Ascending aorta (tissue), 2 donors: ENCODE results near the gene KDM2A. TPM values are rescaled to one million over a fixed set of nuclear protein-coding genes. Genes with fewer than 3 reads are reported as not detected.

Experiments used
- DNase-seq, 2 donors: peaks; one replicate each; pipeline ENCODE4 v3.0.0-alpha.2; 2019; ENCODE audit warnings: low spot score in 2 of 2
- H3K27ac ChIP-seq, 2 donors: fragments of 200-600 bp; sonication (generic); one replicate each; pipeline ENCODE4 v1.5.1; 2016 to 2017; ENCODE audit warnings: mild to moderate bottlenecking in 1 of 2
- H3K27me3 ChIP-seq: fragments of 200-600 bp; sonication (generic); one replicate; pipeline ENCODE4 v1.5.1; 2017
- H3K36me3 ChIP-seq, 2 donors: fragments of 200-600 bp; sonication (generic); one replicate each; pipeline ENCODE4 v1.5.1; 2016
- H3K4me1 ChIP-seq, 2 donors: fragments of 200-600 bp; sonication (generic); one replicate each; pipeline ENCODE4 v1.5.1; 2016 to 2017; ENCODE audit warnings: mild to moderate bottlenecking in 1 of 2
- H3K4me3 ChIP-seq, 2 donors: fragments of 200-600 bp; sonication (generic); one replicate each; pipeline ENCODE4 v1.5.1; 2016 to 2017; ENCODE audit warnings: mild to moderate bottlenecking in 1 of 2
- H3K9me3 ChIP-seq, 2 donors: fragments of 200-600 bp; sonication (generic); one replicate each; pipeline ENCODE4 v1.5.1; 2016
- intact Hi-C: fragments of 100-400 bp; cut with DNase I; formaldehyde crosslinking; loops from one replicate; pipeline ENCODE4 v1.15.1; 2023
- total RNA-seq: library from RNA; depleted of rRNA; stranded (reverse); fragments of >200 nt; gene quantifications from one replicate; pipeline ENCODE4 v1.1.0, GENCODE V29; 2016
- TF ChIP-seq, protein P1 (sequence below), 3 experiments: fragments of 200-600 bp in 2 of 3; fragments of 450-650 bp in 1 of 3; sonication (generic) in 2 of 3; IDR thresholded peaks; one replicate each; pipeline ENCODE4 v1.5.1; 2016 to 2019; ENCODE audit warnings: antibody characterized with exemption in 3 of 3, mild to moderate bottlenecking in 1 of 3, moderate library complexity in 1 of 3

Gene KDM2A
- total RNA-seq, 1 donor from 2014 or later, result 129 TPM

DNA sequence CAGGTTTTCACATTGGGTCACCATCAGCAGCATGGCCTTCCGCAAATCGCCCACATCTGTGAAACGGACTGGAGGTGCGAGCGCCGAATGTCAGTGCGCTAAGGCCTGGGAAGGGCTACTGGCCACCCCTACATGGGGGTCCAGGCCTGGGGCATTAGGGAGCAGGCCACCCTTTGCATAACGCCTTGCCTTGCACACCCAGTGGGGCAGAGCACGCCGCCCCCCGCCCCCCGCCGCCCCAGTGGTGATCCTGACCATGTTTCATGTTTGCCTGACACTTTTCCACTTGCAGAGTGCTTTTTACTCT is 149.9 kb downstream of the KDM2A start:
- intact Hi-C loops, result loop anchor here (5.0 kb wide), 1 partner anchor 238 kb away; the partner anchor contains the start of genes CDK2AP2 and PITPNM1
- H3K27ac ChIP-seq, result peak overlapping the region; percentile 72 to 85
- no peaks in the 10 kb centered on the region for H3K36me3 ChIP-seq
- peak in 1 of 2 donors; percentile 1 for DNase-seq
- TF ChIP-seq, protein P1, sequence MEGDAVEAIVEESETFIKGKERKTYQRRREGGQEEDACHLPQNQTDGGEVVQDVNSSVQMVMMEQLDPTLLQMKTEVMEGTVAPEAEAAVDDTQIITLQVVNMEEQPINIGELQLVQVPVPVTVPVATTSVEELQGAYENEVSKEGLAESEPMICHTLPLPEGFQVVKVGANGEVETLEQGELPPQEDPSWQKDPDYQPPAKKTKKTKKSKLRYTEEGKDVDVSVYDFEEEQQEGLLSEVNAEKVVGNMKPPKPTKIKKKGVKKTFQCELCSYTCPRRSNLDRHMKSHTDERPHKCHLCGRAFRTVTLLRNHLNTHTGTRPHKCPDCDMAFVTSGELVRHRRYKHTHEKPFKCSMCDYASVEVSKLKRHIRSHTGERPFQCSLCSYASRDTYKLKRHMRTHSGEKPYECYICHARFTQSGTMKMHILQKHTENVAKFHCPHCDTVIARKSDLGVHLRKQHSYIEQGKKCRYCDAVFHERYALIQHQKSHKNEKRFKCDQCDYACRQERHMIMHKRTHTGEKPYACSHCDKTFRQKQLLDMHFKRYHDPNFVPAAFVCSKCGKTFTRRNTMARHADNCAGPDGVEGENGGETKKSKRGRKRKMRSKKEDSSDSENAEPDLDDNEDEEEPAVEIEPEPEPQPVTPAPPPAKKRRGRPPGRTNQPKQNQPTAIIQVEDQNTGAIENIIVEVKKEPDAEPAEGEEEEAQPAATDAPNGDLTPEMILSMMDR (IDR thresholded peaks at IDR 0.05), result no peak
- H3K27me3 ChIP-seq, result no peaks in the 10 kb centered on the region
- H3K9me3 ChIP-seq, result no peaks in the 10 kb centered on the region
- peak overlapping the region; percentile 12 to 99 for H3K4me3 ChIP-seq
- H3K4me1 ChIP-seq, result peaks cover 57 to 60% of the 10 kb centered on the region in 2 donors

DNA sequence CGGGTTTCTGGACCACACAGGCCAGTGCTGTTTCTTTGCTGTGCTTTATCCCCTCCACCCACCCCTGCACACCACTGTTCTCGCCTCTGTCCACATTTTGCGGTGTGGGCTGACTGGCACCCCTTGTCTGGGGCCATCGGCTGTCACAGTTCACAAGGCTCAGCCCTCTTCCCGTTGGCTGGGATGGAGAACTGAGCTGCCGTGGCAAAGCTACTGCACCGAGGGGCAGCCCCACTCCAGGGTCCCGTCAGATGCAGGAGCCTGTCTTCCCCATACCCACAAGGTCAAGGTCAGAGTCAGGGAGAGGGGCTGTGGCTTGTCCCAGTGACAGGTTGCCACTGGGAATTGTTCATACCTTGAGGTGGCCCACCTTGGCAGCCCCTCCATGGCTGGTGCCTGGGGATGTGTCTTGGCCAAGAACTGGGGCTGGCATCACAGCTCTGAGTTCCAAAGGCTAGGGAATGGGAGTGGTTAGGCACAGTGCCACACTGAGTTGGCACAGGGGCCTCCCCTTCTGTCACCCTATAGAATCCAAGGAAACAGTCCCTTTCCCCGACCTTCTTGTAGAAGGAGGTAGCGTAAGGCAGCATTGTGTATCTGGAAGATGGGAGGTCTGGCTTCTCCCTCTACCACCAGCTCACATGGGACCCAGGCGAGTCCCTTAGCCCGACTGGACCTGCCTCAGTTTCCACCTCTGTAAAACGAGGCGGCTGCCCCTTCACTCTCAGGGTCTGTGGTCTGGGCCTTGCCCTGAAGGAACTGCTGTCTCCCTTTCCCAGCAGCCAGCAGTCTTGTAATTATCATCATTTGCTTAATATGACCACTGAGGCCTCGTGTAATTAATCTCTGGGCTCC is 150.6 kb downstream of the KDM2A start:
- TF ChIP-seq, protein P1 (IDR thresholded peaks at IDR 0.05), result no peak
- no peaks in the 10 kb centered on the region for H3K9me3 ChIP-seq
- peak overlapping the region; percentile 20 to 99 for H3K4me3 ChIP-seq
- peak in 1 of 2 donors; percentile 7 for DNase-seq
- no peaks in the 10 kb centered on the region for H3K27me3 ChIP-seq
- no peaks in the 10 kb centered on the region for H3K36me3 ChIP-seq
- H3K4me1 ChIP-seq, result peaks cover 63 to 65% of the 10 kb centered on the region in 2 donors
- H3K27ac ChIP-seq, result peak overlapping the region; percentile 72 to 85
- intact Hi-C loops, result loop anchor here (5.0 kb wide), 1 partner anchor 238 kb away; the partner anchor contains the start of genes CDK2AP2 and PITPNM1

DNA sequence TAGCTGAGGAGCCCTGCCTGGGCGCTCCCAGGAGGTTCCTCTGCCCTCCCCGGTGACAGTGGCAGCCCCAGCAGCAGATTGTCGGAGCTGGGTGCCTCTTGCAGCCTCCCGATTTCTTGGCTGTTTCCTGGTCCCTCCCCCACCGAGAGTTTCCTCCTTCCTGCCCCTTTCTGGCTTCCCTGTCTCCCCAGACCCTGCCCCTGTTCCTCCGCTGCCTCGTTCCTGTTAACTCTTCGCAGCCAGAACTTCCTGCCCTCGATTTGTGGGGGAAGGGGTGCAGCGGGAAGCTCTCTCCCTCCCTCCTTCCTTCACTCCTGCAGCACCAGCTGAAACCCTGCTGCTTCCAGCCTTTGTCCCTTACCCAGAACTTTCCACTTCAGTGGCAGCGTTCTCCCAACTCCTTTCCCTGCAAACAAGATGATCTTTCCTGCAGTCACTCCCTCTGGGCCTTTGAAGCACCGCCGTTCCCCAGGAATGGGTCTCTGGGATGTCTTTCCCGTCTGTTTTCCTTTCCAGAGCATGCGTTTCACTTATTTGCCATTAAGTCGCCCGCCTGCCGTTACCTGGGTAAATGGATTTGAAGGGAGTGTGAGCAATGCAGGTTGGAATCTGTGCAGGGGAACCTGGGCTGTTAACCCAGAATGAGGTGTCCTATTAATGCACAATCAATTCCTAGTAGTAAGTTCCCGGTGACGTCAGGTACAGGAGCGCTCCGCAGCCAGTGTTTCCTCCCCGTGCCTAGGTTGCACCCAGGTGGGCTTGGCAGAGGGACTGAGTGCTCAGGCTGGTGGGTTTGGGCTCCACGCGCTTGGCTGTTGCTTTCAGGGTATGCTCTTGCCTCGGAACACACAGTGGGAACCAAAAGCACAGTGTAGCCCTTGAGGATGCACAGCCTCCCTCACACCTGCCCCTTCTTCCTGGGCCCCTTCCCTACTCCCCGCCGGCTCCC is 151.5 kb downstream of the KDM2A start:
- Histone ChIP-seq H3K4me3 (peak overlapping the region; percentile 13 to 99), H3K27me3 (no peaks in the 10 kb centered on the region), H3K27ac (peak overlapping the region; percentile 72 to 85), H3K4me1 (peaks cover 70 to 71% of the 10 kb centered on the region in 2 donors), H3K36me3 (no peaks in the 10 kb centered on the region), H3K9me3 (no peaks in the 10 kb centered on the region)
- DNase-seq, result peak in 1 of 2 donors; percentile 53
- TF ChIP-seq, protein P1 (IDR thresholded peaks at IDR 0.05), result no peak
- intact Hi-C loops, result no loop called here

DNA sequence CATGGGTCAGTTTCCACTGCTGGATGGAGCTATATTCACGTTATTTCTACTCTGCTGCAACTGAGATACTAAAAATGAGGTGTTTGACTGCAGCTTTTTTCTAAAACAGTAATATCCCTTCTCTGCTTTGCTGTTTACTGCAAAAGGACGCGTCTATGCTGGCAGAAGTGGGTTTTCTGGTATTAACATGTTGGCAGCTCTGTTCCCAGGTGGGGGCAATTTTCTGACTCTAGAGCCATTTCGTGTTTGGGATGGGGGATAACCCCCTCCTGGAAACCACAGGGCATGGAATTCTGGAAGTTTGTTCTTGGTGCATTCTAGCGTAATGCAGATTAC is 152.1 kb downstream of the KDM2A start:
- DNase-seq, result peak in 1 of 2 donors; percentile 18
- Histone ChIP-seq H3K9me3 (no peaks in the 10 kb centered on the region), H3K27ac (peak overlapping the region in 1 of 2 donors; percentile 72), H3K4me3 (peak overlapping the region in 1 of 2 donors; percentile 99), H3K36me3 (no peaks in the 10 kb centered on the region), H3K4me1 (peaks cover 68 to 76% of the 10 kb centered on the region in 2 donors), H3K27me3 (no peaks in the 10 kb centered on the region)
- intact Hi-C loops, result no loop called here
- TF ChIP-seq, protein P1 (IDR thresholded peaks at IDR 0.05), result no peak

DNA sequence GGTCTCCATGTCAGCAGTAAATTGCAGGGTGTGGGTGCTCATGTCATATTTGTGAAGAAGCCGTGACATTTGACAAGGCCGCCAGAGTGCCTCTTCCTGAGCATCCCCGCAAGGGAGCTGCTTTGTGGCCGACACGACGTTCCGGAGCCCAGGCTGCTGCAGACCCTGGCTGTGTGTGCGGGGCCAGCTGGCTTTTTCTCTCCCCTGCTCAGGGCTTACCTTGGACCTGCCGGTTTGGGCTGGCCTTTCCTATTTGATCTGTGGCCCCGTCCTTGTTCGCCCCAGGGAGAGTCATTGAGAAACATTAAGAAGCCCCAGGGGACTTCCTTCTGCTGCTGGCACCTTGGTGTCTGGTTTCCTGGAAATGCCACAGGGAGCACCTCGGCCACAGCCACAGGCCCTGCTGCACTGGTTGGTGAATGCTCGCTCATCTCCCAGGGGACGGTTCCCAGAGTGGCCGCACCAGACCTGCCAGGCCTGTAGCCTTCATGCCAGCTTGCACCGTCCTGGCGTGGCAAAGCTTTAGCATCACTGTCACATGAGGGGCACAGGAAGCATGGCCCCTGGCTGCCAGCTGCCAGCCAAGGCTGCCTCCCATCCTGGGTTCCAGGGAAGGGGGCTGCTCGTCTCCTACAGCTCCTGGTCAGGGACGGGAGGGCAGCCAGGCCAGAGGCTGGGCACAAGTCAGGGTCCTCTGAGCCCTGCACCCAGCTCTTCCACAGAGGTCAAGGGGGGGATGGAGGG is 152.7 kb downstream of the KDM2A start:
- DNase-seq, result peak; percentile 26 to 75

More for the DNA sequence above, 152.7 kb downstream of the KDM2A start:
- TF ChIP-seq, protein P1 (IDR thresholded peaks at IDR 0.05), result no peak
- Histone ChIP-seq H3K4me1 (peaks cover 72 to 79% of the 10 kb centered on the region in 2 donors), H3K27me3 (no peaks in the 10 kb centered on the region), H3K27ac (peak overlapping the region; percentile 72 to 80), H3K9me3 (no peaks in the 10 kb centered on the region), H3K36me3 (no peaks in the 10 kb centered on the region), H3K4me3 (peak overlapping the region in 1 of 2 donors; percentile 99)
- intact Hi-C loops, result no loop called here
